Tibial artery (tissue), 4 donors: ENCODE data around the gene PDE7B.

Experiments used
- DNase-seq, 2 donors: peaks; one replicate each; pipeline ENCODE4 v3.0.0-alpha.2; 2019
- H3K27ac ChIP-seq, 2 donors: fragments of 200-600 bp; sonication (generic) in 1 of 2; 1 replicate in 1 of 2; 2 replicates in 1 of 2; pipeline ENCODE4 v1.5.1; 2018 to 2019; ENCODE audit warnings: mild to moderate bottlenecking in 1 of 2
- H3K27me3 ChIP-seq, 2 donors: fragments of 200-600 bp; sonication (generic) in 1 of 2; one replicate each; pipeline versions ENCODE4 v1.5.1 to v1.6.0; 2016 to 2019
- H3K36me3 ChIP-seq, 3 donors: fragments of 200-600 bp; sonication (generic) in 2 of 3; one replicate each; pipeline ENCODE4 v1.5.1; 2016 to 2019; ENCODE audit warnings: mild to moderate bottlenecking in 2 of 3
- H3K4me1 ChIP-seq, 4 donors: fragments of 200-600 bp; sonication (generic) in 2 of 4; 1 replicate in 3 of 4; 2 replicates in 1 of 4; pipeline ENCODE4 v1.5.1; 2016 to 2019
- H3K4me3 ChIP-seq, 2 donors: fragments of 200-600 bp; sonication (generic) in 1 of 2; 1 replicate in 1 of 2; 2 replicates in 1 of 2; pipeline ENCODE4 v1.5.1; 2018 to 2019; ENCODE audit warnings: mild to moderate bottlenecking in 2 of 2
- H3K9me3 ChIP-seq, 3 donors: fragments of 200-600 bp; sonication (generic) in 1 of 3; one replicate each; pipeline ENCODE4 v1.5.1; 2016 to 2019
- CTCF ChIP-seq, 2 experiments: fragments of 200-600 bp in 1 of 2; fragments of 450-650 bp in 1 of 2; IDR thresholded peaks; one replicate each; pipeline ENCODE4 v1.5.1; 2017 to 2019; ENCODE audit warnings: antibody characterized with exemption in 2 of 2, mild to moderate bottlenecking in 1 of 2, moderate library complexity in 1 of 2
- intact Hi-C: fragments of 100-400 bp; cut with DNase I; formaldehyde crosslinking; loops from one replicate; pipeline ENCODE4 v1.15.0; 2023; ENCODE audit warnings: low total_unique reads

PDE7B gene

GRCh38 chr6:136077834-136078576 is 226.5 kb downstream of the PDE7B start:
- H3K9me3 ChIP-seq = no peaks in the 10 kb centered on the region
- intact Hi-C loops = no loop called here
- H3K27ac ChIP-seq = no peak overlapping the region
- no peaks in the 10 kb centered on the region for H3K27me3 ChIP-seq
- no peak overlapping the region for H3K4me3 ChIP-seq
- TF ChIP-seq CTCF (IDR thresholded peaks at IDR 0.05) = no peak
- no peaks in the 10 kb centered on the region for H3K36me3 ChIP-seq
- no peak for DNase-seq
- no peaks in the 10 kb centered on the region for H3K4me1 ChIP-seq

- Histone ChIP-seq H3K9me3 (no peaks in the 10 kb centered on the region), H3K4me1 (no peaks in the 10 kb centered on the region), H3K36me3 (no peaks in the 10 kb centered on the region), H3K27me3 (no peaks in the 10 kb centered on the region), H3K4me3 (no peak overlapping the region), H3K27ac (no peak overlapping the region)
- no peak for DNase-seq
- intact Hi-C loops = no loop called here
- no peak for TF ChIP-seq CTCF (IDR thresholded peaks at IDR 0.05)
Observed at GRCh38 chr6:136079701-136080565, 228.4 kb downstream of the PDE7B start.

- TF ChIP-seq CTCF (IDR thresholded peaks at IDR 0.05) = no peak
- no peaks in the 10 kb centered on the region for H3K27me3 ChIP-seq
- no peaks in the 10 kb centered on the region for H3K36me3 ChIP-seq
- no peak overlapping the region for H3K27ac ChIP-seq
- DNase-seq = no peak
- no peak overlapping the region for H3K4me3 ChIP-seq
- intact Hi-C loops = no loop called here
- no peaks in the 10 kb centered on the region for H3K4me1 ChIP-seq
- no peaks in the 10 kb centered on the region for H3K9me3 ChIP-seq
Observed at GRCh38 chr6:136083540-136083939, 232.0 kb downstream of the PDE7B start.

GRCh38 chr6:136084403-136084802 is 232.9 kb downstream of the PDE7B start:
- Histone ChIP-seq H3K36me3 (no peaks in the 10 kb centered on the region), H3K9me3 (no peaks in the 10 kb centered on the region), H3K4me3 (no peak overlapping the region), H3K4me1 (no peaks in the 10 kb centered on the region), H3K27ac (no peak overlapping the region), H3K27me3 (no peaks in the 10 kb centered on the region)
- intact Hi-C loops = no loop called here
- TF ChIP-seq CTCF (IDR thresholded peaks at IDR 0.05) = no peak
- no peak for DNase-seq

- Histone ChIP-seq H3K4me3 (no peak overlapping the region), H3K36me3 (no peaks in the 10 kb centered on the region), H3K27ac (no peak overlapping the region), H3K27me3 (no peaks in the 10 kb centered on the region), H3K9me3 (no peaks in the 10 kb centered on the region), H3K4me1 (no peaks in the 10 kb centered on the region)
- no peak for DNase-seq
- intact Hi-C loops = no loop called here
- TF ChIP-seq CTCF (IDR thresholded peaks at IDR 0.05) = no peak
Observed at GRCh38 chr6:136085370-136086115, 234.0 kb downstream of the PDE7B start.
